Stimulated activated CD4-positive, alpha-beta T cell treated with anti-CD3 and anti-CD28 coated beads, Interleukin-15, amount 100 ng/mL, for 48 hours (primary cell): ENCODE measurements around the gene CEACAM19.
"Not testable (repeated sequence)": the region's sequence is repeated elsewhere in the genome, so short reads cannot be mapped to it uniquely, and the experiment has no call there.

Experiments
- DNase-seq, 2 donors: peaks; one replicate each; pipeline ENCODE4 v3.0.0-alpha.2; 2020; ENCODE audit warnings: low read depth in 2 of 2

Gene CEACAM19

GRCh38 chr19:44701228-44701627 is 29.9 kb downstream of the CEACAM19 start:
- DNase-seq = no peak

- no peak for DNase-seq
These were observed 31.4 kb downstream of the CEACAM19 start for GRCh38 chr19:44702551-44703176.

GRCh38 chr19:44703336-44704078 is 32.2 kb downstream of the CEACAM19 start:
- no peak for DNase-seq

GRCh38 chr19:44704982-44705381 is 33.7 kb downstream of the CEACAM19 start:
- no peak for DNase-seq

- DNase-seq = no peak
These were observed 34.3 kb downstream of the CEACAM19 start for GRCh38 chr19:44705502-44706010.

- no peak for DNase-seq
These were observed 35.4 kb downstream of the CEACAM19 start for GRCh38 chr19:44706506-44707236.

GRCh38 chr19:44707794-44708193 is 36.5 kb downstream of the CEACAM19 start:
- no peak for DNase-seq

GRCh38 chr19:44708940-44709339 is 37.7 kb downstream of the CEACAM19 start:
- DNase-seq = no peak

- not testable (repeated sequence) for DNase-seq
These were observed 38.4 kb downstream of the CEACAM19 start for GRCh38 chr19:44709434-44710266.

- no peak for DNase-seq
These were observed 39.2 kb downstream of the CEACAM19 start for GRCh38 chr19:44710483-44710882.

GRCh38 chr19:44712864-44713515 is 41.7 kb downstream of the CEACAM19 start:
- no peak for DNase-seq

GRCh38 chr19:44714597-44715169 is 43.4 kb downstream of the CEACAM19 start:
- no peak for DNase-seq

GRCh38 chr19:44717603-44718002 is 46.3 kb downstream of the CEACAM19 start:
- DNase-seq = no peak

GRCh38 chr19:44718441-44719261 is 47.4 kb downstream of the CEACAM19 start:
- DNase-seq = no peak

- DNase-seq = no peak
These were observed 48.0 kb downstream of the CEACAM19 start for GRCh38 chr19:44719262-44719701.

GRCh38 chr19:44720396-44720795 is 49.1 kb downstream of the CEACAM19 start:
- not testable (repeated sequence) for DNase-seq

GRCh38 chr19:44720945-44721344 is 49.7 kb downstream of the CEACAM19 start:
- no peak for DNase-seq

- not testable (repeated sequence) for DNase-seq
These were observed 50.1 kb downstream of the CEACAM19 start for GRCh38 chr19:44721369-44721768.
